GM12864 (cell line): ENCODE results near the gene EIF2B5.
"Not testable (repeated sequence)": the region's sequence is repeated elsewhere in the genome, so short reads cannot be mapped to it uniquely, and the experiment has no call there.

Experiments
- DNase-seq: peaks from one replicate; pipeline ENCODE4 v3.0.0-alpha.2; 2011; ENCODE audit warnings: low read depth
- H3K4me3 ChIP-seq: 2 replicates; pipeline ENCODE4 v1.5.1; 2011; ENCODE audit warnings: mild to moderate bottlenecking, low read depth, low read length, control low read depth
- CTCF ChIP-seq: IDR thresholded peaks from 2 replicates; pipeline ENCODE4 v1.5.1; 2011; ENCODE audit warnings: low read depth, mild to moderate bottlenecking, moderate library complexity, low read length, control low read depth, inconsistent platforms; ENCODE audit errors: missing control alignments

The EIF2B5 gene

DNA sequence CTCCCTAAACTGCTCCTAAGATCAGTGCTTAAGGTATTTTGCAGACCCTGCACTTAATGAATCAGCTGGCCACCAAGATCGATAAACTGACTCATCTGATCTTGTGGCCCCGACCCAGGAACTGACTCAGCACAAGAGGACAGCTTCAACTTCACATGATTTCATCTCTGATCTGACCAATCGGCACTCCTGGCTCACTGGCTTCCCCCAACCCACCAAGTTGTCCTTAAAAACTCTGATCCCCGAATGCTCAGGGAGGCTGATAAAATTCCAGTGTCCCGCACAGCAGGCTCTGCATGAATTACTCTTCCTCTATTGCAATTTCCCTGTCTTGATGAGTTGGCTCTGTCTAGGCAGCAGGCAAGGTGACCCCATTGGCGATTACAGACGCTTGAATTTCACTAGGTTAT, 24.8 kb upstream of the EIF2B5 start:
- DNase-seq, result no peak
- no peak for TF ChIP-seq CTCF
- H3K4me3 ChIP-seq, result no peak overlapping the region

DNA sequence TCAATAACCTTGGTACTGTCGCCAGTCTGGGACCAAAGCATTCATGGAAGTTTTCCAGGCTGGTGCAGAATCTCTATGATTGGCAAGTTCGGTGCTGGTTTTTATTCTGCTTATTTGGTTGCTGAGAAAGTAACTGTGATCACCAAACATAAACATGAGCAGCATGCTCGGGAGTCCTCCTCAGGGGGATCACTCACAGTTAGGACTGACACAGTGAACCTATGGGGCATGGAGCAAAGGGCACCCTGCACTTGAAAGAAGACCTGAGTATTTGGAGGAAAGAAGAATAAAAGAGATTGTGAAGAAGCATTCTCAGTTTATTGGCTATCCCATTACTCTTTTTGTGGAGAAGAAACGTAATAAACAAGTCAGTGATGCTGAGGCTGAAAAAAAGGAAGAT, 19.1 kb upstream of the EIF2B5 start:
- no peak for DNase-seq
- no peak for TF ChIP-seq CTCF

DNA sequence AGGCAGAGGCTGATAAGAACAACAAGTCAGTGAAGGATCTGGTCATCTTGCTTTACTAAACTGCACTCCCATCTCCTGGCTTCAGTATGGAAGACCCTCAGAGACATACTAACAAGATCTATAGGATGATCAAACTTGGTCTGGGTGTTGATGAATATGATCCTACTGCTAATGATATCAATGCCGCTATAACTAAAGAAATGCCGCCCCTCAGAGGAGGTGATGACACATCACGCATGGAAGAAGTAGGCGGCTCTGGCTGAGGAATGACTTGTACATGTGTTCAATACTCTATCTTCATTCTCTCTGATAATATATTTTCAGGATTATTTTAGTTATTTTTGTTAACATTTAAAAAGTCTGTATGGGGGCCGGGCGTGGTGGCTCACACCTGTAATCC, 17.5 kb upstream of the EIF2B5 start:
- no peak overlapping the region for H3K4me3 ChIP-seq
- no peak for DNase-seq
- TF ChIP-seq CTCF, result no peak

More for the DNA sequence above, 19.1 kb upstream of the EIF2B5 start:
- H3K4me3 ChIP-seq, result no peak overlapping the region

DNA sequence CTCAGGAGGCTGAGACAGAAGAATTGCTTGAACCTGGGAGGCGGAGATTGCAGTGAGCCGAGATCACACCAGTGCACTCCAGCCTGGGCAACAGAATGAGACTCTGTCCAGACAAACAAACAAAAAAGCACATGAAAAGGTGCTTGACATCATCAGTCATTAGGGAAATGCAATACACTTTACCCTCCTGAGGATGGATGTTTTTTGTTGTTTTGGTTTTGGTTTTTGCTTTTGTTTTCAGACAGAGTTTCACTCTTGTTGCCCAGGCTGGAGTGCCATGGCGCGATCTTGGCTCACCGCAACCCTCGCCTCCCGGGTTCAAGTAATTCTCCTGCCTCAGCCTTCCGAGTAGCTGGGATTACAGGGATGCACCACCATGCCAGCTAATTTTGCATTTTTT, 14.1 kb upstream of the EIF2B5 start:
- H3K4me3 ChIP-seq, DNase-seq: not testable (repeated sequence)

- TF ChIP-seq CTCF, result no peak
- DNase-seq, result no peak
Observed at GRCh38 chr3:184126006-184126405, 9.2 kb upstream of the EIF2B5 start.

DNA sequence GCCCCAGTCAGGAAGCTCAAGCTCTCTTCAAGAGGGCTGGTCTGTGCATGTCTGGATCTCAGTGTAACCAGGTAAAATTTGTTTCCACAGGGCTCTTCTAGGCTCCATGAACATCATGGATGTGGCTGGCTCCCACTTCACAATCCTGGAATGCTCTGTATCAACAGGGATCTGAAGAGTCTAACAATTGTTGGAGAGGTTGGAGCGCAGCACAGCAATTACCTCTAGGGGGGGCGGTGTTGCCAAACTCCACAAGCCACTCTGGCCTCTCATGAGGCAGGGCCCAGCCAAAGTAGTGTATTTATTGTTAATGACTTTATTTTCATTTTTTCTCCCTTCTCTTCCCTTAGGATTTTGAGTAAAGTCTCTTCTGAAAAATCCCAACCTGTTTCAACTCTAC, 6.1 kb upstream of the EIF2B5 start:
- TF ChIP-seq CTCF, result peak; percentile 53
- DNase-seq, result no peak

More at GRCh38 chr3:184126006-184126405, 9.2 kb upstream of the EIF2B5 start:
- H3K4me3 ChIP-seq, result no peak overlapping the region

GRCh38 chr3:184132945-184133344, 2.2 kb upstream of the EIF2B5 start:
- no peak for TF ChIP-seq CTCF
- no peak overlapping the region for H3K4me3 ChIP-seq
- DNase-seq, result no peak

More for the DNA sequence above, 6.1 kb upstream of the EIF2B5 start:
- no peak overlapping the region for H3K4me3 ChIP-seq
